GM12864 (cell line): ENCODE results near the gene POLR3B.
"Not testable (repeated sequence)": the region's sequence is repeated elsewhere in the genome, so short reads cannot be mapped to it uniquely, and the experiment has no call there.

Source experiments
- DNase-seq: peaks from one replicate; pipeline ENCODE4 v3.0.0-alpha.2; 2011; ENCODE audit warnings: low read depth
- H3K4me3 ChIP-seq: 2 replicates; pipeline ENCODE4 v1.5.1; 2011; ENCODE audit warnings: mild to moderate bottlenecking, low read depth, low read length, control low read depth
- TF ChIP-seq, protein P1 (sequence below): IDR thresholded peaks from 2 replicates; pipeline ENCODE4 v1.5.1; 2011; ENCODE audit warnings: low read depth, mild to moderate bottlenecking, moderate library complexity, low read length, control low read depth, inconsistent platforms; ENCODE audit errors: missing control alignments

POLR3B gene

GRCh38 chr12:106378788-106379187 is 21.2 kb downstream of the POLR3B start:
- H3K4me3 ChIP-seq: no peak overlapping the region
- DNase-seq: no peak
- TF ChIP-seq, protein P1, sequence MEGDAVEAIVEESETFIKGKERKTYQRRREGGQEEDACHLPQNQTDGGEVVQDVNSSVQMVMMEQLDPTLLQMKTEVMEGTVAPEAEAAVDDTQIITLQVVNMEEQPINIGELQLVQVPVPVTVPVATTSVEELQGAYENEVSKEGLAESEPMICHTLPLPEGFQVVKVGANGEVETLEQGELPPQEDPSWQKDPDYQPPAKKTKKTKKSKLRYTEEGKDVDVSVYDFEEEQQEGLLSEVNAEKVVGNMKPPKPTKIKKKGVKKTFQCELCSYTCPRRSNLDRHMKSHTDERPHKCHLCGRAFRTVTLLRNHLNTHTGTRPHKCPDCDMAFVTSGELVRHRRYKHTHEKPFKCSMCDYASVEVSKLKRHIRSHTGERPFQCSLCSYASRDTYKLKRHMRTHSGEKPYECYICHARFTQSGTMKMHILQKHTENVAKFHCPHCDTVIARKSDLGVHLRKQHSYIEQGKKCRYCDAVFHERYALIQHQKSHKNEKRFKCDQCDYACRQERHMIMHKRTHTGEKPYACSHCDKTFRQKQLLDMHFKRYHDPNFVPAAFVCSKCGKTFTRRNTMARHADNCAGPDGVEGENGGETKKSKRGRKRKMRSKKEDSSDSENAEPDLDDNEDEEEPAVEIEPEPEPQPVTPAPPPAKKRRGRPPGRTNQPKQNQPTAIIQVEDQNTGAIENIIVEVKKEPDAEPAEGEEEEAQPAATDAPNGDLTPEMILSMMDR: no peak

- DNase-seq: no peak
- TF ChIP-seq, protein P1: no peak
- H3K4me3 ChIP-seq: no peak overlapping the region
Measured at GRCh38 chr12:106380954-106381353, 23.4 kb downstream of the POLR3B start.

GRCh38 chr12:106381866-106382265 is 24.3 kb downstream of the POLR3B start:
- not testable (repeated sequence) for H3K4me3 ChIP-seq, DNase-seq

- no peak for DNase-seq
- H3K4me3 ChIP-seq: no peak overlapping the region
- TF ChIP-seq, protein P1: no peak
Measured at GRCh38 chr12:106386813-106387535, 29.4 kb downstream of the POLR3B start.

- DNase-seq: no peak
- TF ChIP-seq, protein P1: no peak
- no peak overlapping the region for H3K4me3 ChIP-seq
Measured at GRCh38 chr12:106387848-106388377, 30.4 kb downstream of the POLR3B start.

- TF ChIP-seq, protein P1: no peak
- H3K4me3 ChIP-seq: no peak overlapping the region
- no peak for DNase-seq
Measured at GRCh38 chr12:106389151-106389550, 31.6 kb downstream of the POLR3B start.

DNA sequence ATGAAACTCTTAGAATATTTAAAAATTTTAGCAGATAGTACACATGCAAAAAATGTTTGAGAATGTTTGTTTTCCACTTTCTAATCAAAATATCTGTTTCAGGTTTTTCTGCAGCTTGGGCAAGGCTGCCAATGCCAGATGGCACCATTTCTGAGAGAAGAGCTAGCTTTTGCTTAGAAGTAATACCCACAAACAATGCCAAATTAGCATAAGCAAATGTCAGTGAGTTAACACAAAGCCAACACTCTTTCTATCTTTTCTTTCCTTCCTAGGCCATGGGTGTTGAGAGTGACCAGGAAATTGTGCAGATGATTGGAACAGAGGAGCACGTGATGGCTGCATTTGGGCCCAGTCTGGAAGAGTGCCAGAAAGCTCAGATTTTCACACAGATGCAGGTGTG is 35.2 kb downstream of the POLR3B start:
- no peak overlapping the region for H3K4me3 ChIP-seq
- no peak for DNase-seq
- TF ChIP-seq, protein P1: no peak
